ENCODE results near the gene CACNG5.

GRCh38 chr17:66855204-66855603 lies 20.3 kb downstream of the CACNG5 start:
- no peak for TF ChIP-seq CTCF (IDR thresholded peaks at IDR 0.05)
- TF ChIP-seq POLR2A (IDR thresholded peaks at IDR 0.05) = no peak
- no peak for TF ChIP-seq POLR2AphosphoS5 (IDR thresholded peaks at IDR 0.05)

Measured in sigmoid colon (tissue), 4 donors.